SIG-M5 (cell line): ENCODE data around the gene TLR4.

Experiments
- DNase-seq: peaks from one replicate; lab custom pipeline; 2025; lab: John Stamatoyannopoulos, UW

Gene TLR4

GRCh38 chr9:117704024-117704575, at the start of gene TLR4:
Gene TLR4 (plus strand): TSS chr9:117704403. CDS start chr9:117704473, 70 bp downstream.
- peak; percentile 84 for DNase-seq

GRCh38 chr9:117656002-117656401, 48.2 kb upstream of the TLR4 start:
- no peak for DNase-seq

GRCh38 chr9:117662651-117663050, 41.6 kb upstream of the TLR4 start:
- no peak for DNase-seq

- DNase-seq, result no peak
These were observed 39.8 kb upstream of the TLR4 start for GRCh38 chr9:117664419-117664818.

- no peak for DNase-seq
These were observed 38.4 kb upstream of the TLR4 start for GRCh38 chr9:117665601-117666385.

GRCh38 chr9:117671468-117671867, 32.7 kb upstream of the TLR4 start:
- DNase-seq, result no peak

GRCh38 chr9:117672369-117672768, 31.8 kb upstream of the TLR4 start:
- no peak for DNase-seq

- no peak for DNase-seq
These were observed 26.6 kb upstream of the TLR4 start for GRCh38 chr9:117677572-117677971.

- no peak for DNase-seq
These were observed 25.3 kb upstream of the TLR4 start for GRCh38 chr9:117678871-117679270.

GRCh38 chr9:117679416-117679815, 24.8 kb upstream of the TLR4 start:
- no peak for DNase-seq

GRCh38 chr9:117681888-117682287, 22.3 kb upstream of the TLR4 start:
- no peak for DNase-seq

GRCh38 chr9:117682955-117683710, 21.1 kb upstream of the TLR4 start:
- DNase-seq, result no peak

- no peak for DNase-seq
These were observed 16.7 kb upstream of the TLR4 start for GRCh38 chr9:117687532-117687931.

GRCh38 chr9:117691367-117691766, 12.8 kb upstream of the TLR4 start:
- no peak for DNase-seq

- no peak for DNase-seq
These were observed 8.0 kb upstream of the TLR4 start for GRCh38 chr9:117696154-117696553.

GRCh38 chr9:117697046-117697445, 7.2 kb upstream of the TLR4 start:
- DNase-seq, result no peak

- no peak for DNase-seq
These were observed 666 bp upstream of the TLR4 start for GRCh38 chr9:117703537-117703936.

GRCh38 chr9:117704597-117704996, 394 bp downstream of the TLR4 start:
- DNase-seq, result no peak

GRCh38 chr9:117705386-117705785, 1.2 kb downstream of the TLR4 start:
- no peak for DNase-seq

- no peak for DNase-seq
These were observed 2.4 kb downstream of the TLR4 start for GRCh38 chr9:117706421-117707116.

- no peak for DNase-seq
These were observed 3.4 kb downstream of the TLR4 start for GRCh38 chr9:117707561-117707960.

GRCh38 chr9:117709936-117710335, 5.7 kb downstream of the TLR4 start:
- no peak for DNase-seq
